22Rv1 (cell line): Measurements from ENCODE around the gene YPEL5.
A peak's percentile ranks its signal among the peaks of the same experiment; 100 is the strongest.
"Not testable (repeated sequence)": the region's sequence is repeated elsewhere in the genome, so short reads cannot be mapped to it uniquely, and the experiment has no call there.

Experiments used
- H3K27ac ChIP-seq: fragments of 450-650 bp; 2 replicates; pipeline ENCODE4 v1.5.1; 2017
- CTCF ChIP-seq: fragments of 450-650 bp; IDR thresholded peaks from 2 replicates; pipeline ENCODE4 v1.5.1; 2017; ENCODE audit warnings: mild to moderate bottlenecking
- ZFX ChIP-seq: fragments of 450-650 bp; IDR thresholded peaks from 2 replicates; pipeline ENCODE4 v1.6.1; 2017; ENCODE audit warnings: antibody characterized with exemption, borderline replicate concordance

YPEL5 gene

GRCh38 chr2:30146337-30147195, at the start of gene YPEL5:
Gene YPEL5, plus strand, starts transcription at chr2:30147007. Its CDS starts 9,645 bp downstream, at chr2:30156652.
- peak within 1 kb of the TSS; percentile 75 for H3K27ac ChIP-seq
- TF ChIP-seq ZFX, result no peak
- no peak for TF ChIP-seq CTCF

GRCh38 chr2:30098266-30099005, 48.4 kb upstream of the YPEL5 start:
- TF ChIP-seq CTCF, result no peak
- no peak for TF ChIP-seq ZFX
- H3K27ac ChIP-seq, result no peak overlapping the region

GRCh38 chr2:30099366-30099765, 47.4 kb upstream of the YPEL5 start:
- H3K27ac ChIP-seq, result not testable (repeated sequence)

DNA sequence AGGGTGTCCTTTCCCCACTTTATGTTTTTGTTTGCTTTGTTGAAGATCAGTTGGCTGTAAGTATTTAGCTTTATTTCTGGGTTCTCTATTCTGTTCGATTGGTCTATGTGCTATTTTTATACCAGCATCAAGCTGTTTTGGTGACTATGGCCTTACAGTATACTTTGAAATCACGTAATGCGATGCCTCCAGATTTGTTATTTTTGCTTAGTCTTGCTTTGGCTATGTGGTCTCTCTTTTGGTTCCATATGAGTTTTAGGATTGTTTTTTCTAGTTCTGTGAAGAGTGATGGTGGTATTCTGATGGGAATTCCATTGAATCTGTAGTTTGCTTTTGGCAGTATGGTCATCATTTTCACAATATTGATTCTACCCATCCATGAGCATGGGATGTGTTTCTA, 46.1 kb upstream of the YPEL5 start:
- not testable (repeated sequence) for H3K27ac ChIP-seq

GRCh38 chr2:30104307-30104706, 42.5 kb upstream of the YPEL5 start:
- TF ChIP-seq CTCF (no peak), ZFX (no peak)

GRCh38 chr2:30105556-30105955, 41.3 kb upstream of the YPEL5 start:
- H3K27ac ChIP-seq, result no peak overlapping the region
- TF ChIP-seq CTCF, result no peak
- TF ChIP-seq ZFX, result no peak

More at GRCh38 chr2:30104307-30104706, 42.5 kb upstream of the YPEL5 start:
- no peak overlapping the region for H3K27ac ChIP-seq

- H3K27ac ChIP-seq, result no peak overlapping the region
- TF ChIP-seq ZFX, result no peak
- TF ChIP-seq CTCF, result no peak
These were observed 40.3 kb upstream of the YPEL5 start for GRCh38 chr2:30106543-30106942.

DNA sequence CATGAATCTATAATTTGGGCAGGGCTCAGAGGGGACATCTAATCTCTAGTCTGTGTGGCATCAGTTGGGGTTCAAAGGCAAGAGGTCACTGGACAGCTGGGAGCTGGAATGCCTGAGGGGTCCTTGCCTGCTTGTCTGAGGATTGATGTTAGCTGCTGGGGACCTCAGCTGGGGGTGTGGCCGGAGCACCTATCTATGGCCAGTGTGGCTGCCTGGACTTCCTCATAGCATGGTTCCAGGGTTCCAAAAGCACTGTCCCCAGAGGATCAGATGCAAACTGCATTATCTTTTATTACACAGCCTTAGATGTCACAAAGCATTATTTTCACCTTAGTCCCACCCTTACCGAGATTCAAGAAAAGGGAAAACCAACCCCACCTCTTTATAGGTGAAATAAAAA, 38.6 kb upstream of the YPEL5 start:
- H3K27ac ChIP-seq, result no peak overlapping the region
- TF ChIP-seq CTCF, result no peak
- no peak for TF ChIP-seq ZFX
